Fibroblast of skin of right biceps (primary cell): ENCODE results near the gene EAPP.
"Not testable (repeated sequence)": the region's sequence is repeated elsewhere in the genome, so short reads cannot be mapped to it uniquely, and the experiment has no call there.

ENCODE experiments used
- DNase-seq: peaks from one replicate; pipeline ENCODE4 v3.0.0-alpha.2; 2013

EAPP gene

DNA sequence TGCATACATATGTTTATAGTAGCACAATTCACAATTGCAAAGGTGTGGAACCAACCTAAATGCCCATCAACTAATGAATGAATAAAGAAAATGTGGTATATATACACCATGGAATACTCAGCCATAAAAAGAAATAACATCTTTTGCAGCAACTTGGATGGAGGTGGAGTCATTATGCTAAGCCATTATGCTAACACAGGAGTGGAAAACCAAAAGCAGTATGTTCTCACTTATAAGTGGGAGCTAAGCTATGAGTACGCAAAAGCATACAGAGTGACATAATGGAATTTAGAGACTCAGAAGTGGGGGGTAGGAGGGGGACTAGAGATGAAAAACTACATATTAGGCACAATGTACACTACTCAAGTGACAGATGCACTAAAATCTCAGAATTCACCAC lies 61.2 kb downstream of the EAPP start:
- DNase-seq, result no peak

DNA sequence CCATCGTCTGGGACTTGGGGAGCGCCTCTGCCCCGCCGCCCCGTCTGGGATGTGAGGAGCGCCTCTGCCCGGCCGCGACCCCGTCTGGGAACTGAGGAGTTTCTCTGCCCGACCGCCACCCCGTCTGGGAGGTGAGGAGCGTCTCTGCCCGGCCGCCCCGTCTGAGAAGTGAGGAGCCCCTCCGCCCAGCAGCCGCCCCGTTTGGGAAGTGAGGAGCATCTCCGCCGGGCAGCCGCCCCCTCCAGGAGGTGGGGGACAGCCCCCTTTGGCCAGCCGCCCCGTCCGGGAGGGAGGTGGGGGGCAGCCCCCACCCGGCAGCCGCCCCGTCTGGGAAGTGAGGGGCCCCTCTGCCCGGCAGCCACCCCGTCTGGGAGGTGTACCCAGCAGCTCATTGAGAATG lies 63.5 kb downstream of the EAPP start:
- DNase-seq, result not testable (repeated sequence)

GRCh38 chr14:34475163-34475562 lies 64.3 kb downstream of the EAPP start:
- no peak for DNase-seq

DNA sequence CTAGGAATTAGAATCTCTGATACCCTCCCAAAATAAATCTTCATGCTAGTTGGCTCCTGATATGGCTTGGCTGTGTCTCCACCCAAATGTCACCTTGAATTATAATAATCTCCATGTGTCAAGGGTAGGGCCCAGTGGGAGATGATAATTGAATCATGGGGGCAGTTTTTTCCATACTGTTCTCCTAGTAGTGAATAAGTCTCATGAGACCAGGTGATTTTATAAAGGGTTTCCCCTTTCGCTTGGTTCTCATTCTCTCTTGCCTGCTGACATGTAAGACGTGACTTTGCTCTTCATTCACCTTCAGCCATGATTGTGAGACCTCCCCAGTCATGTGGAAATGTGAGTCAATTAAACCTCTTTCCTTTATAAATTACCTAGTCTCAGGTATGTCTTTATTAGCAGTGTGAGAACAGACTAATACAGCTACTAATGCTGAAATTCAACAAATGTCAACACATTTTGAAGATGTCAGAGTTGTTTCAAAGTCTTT lies 65.3 kb downstream of the EAPP start:
- no peak for DNase-seq

DNA sequence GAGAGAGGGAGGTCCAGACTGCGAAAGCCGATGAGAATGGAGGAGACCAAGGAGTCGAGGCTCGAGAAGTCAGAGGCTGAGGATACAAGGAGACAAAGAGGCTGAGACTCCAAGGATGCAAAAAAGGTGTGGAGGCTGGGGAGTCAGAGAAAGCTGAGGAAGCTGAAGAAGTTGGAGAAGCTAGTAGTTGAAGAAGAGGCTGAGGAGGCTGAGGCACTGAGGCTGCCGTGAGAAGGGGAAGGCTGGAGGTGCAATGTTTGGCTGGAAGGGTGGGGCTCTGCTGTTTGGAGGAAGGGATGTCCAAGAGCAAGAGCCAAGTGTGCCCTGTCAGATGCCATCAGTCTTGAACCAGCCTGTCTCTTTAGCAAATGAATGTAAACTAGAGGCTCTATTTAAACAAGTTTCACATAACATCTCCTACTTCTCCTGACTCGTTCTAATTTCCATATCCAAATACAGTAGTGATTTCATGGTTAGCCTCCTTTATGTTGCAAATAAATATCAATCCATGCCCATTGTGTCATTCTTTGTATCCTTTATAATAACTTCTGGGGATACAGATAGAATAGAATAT lies 66.7 kb downstream of the EAPP start:
- no peak for DNase-seq

GRCh38 chr14:34470319-34470718 lies 69.2 kb downstream of the EAPP start:
- DNase-seq, result no peak

DNA sequence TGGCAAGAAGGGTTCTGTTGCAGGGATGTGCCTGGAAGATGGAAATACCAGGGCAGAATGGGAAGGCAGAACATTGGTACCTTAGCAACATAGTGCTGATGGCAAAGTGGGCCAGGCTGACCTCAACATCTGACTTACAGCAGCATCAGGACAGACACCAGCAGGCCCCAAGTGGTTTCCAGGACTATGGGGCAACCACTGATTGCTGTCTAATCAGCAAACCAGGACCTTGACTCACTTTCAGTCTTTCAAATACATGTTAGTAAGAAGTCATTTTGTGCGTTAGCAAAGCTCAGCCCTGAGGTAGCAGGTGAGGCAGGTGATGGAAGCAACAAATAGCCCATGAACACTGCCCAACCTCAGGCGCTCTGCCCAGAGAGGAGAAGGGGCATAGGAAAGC lies 72.8 kb downstream of the EAPP start:
- no peak for DNase-seq
